Loucy (cell line): ENCODE results near the gene GLYR1.

Experiments
- H2AFZ ChIP-seq: fragments of 200-600 bp; sonication (generic); 2 replicates; pipeline ENCODE4 v1.6.0; 2016; ENCODE audit warnings: antibody characterized with exemption, mild to moderate bottlenecking, low read length, moderate library complexity
- H3F3A ChIP-seq: fragments of 200-600 bp; 2 replicates; pipeline ENCODE4 v1.6.0; 2016; ENCODE audit warnings: antibody characterized with exemption, low read depth, mild to moderate bottlenecking
- H3K27me3 ChIP-seq: fragments of 200-600 bp; sonication (generic); 2 replicates; pipeline ENCODE4 v1.6.1; 2014; ENCODE audit warnings: low read length, mild to moderate bottlenecking; ENCODE audit not compliant: insufficient read depth, poor library complexity, severe bottlenecking
- H3K36me3 ChIP-seq: fragments of 200-600 bp; sonication (generic); 2 replicates; pipeline ENCODE4 v1.6.1; 2016; ENCODE audit warnings: low read length; ENCODE audit not compliant: insufficient read depth
- H3K4me1 ChIP-seq: fragments of 200-600 bp; sonication (generic); 2 replicates; pipeline ENCODE4 v1.5.1; 2014; ENCODE audit warnings: low read length, mild to moderate bottlenecking; ENCODE audit not compliant: insufficient read depth, poor library complexity, severe bottlenecking
- H3K4me2 ChIP-seq: fragments of 200-600 bp; sonication (generic); 2 replicates; pipeline ENCODE4 v1.6.0; 2014; ENCODE audit warnings: antibody characterized with exemption, low read length, low read depth, mild to moderate bottlenecking; ENCODE audit not compliant: poor library complexity, severe bottlenecking
- H3K4me3 ChIP-seq: fragments of 200-600 bp; sonication (generic); 2 replicates; pipeline ENCODE4 v1.5.1; 2014; ENCODE audit warnings: low read length, mild to moderate bottlenecking, mixed read lengths; ENCODE audit not compliant: poor library complexity, severe bottlenecking
- H3K79me2 ChIP-seq: fragments of 200-600 bp; sonication (generic); 2 replicates; pipeline ENCODE4 v1.6.1; 2014; ENCODE audit warnings: low read length; ENCODE audit not compliant: insufficient read depth
- H3K9ac ChIP-seq: fragments of 200-600 bp; sonication (generic); 2 replicates; pipeline ENCODE4 v1.6.0; 2014; ENCODE audit warnings: mild to moderate bottlenecking, low read depth, low read length, moderate library complexity; ENCODE audit not compliant: poor library complexity, severe bottlenecking
- H3K9me2 ChIP-seq: fragments of 200-600 bp; sonication (generic); replicated peaks from 2 replicates; pipeline ENCODE4 v1.6.1; 2016; ENCODE audit warnings: low read depth, low read length, mixed read lengths
- H3K9me3 ChIP-seq: fragments of 200-600 bp; sonication (generic); 2 replicates; pipeline ENCODE4 v1.6.1; 2014; ENCODE audit warnings: mild to moderate bottlenecking, antibody characterized with exemption, low read length, low read depth; ENCODE audit not compliant: insufficient read depth
- H4K20me1 ChIP-seq: fragments of 200-600 bp; sonication (generic); 2 replicates; pipeline ENCODE4 v1.6.0; 2014; ENCODE audit warnings: antibody characterized with exemption, low read length, mild to moderate bottlenecking; ENCODE audit not compliant: insufficient read depth, poor library complexity, severe bottlenecking
- CTCF ChIP-seq: fragments of 200-600 bp; sonication (generic); conservative IDR thresholded peaks from 2 replicates; pipeline ENCODE4 v1.5.1; 2014; ENCODE audit warnings: mild to moderate bottlenecking, antibody characterized with exemption, low read length
- EZH2phosphoT487 ChIP-seq: fragments of 200-600 bp; IDR thresholded peaks from 2 replicates; pipeline ENCODE4 v1.6.1; 2018; ENCODE audit warnings: antibody characterized with exemption, mild to moderate bottlenecking, moderate library complexity, borderline replicate concordance

The GLYR1 gene

GRCh38 chr16:4869147-4869805 is 22.2 kb upstream of the GLYR1 start:
- no peaks in the 10 kb centered on the region for H4K20me1 ChIP-seq
- H3K9me3 ChIP-seq, result no peaks in the 10 kb centered on the region
- H3K27me3 ChIP-seq, result no peaks in the 10 kb centered on the region
- no peak overlapping the region for H3K4me3 ChIP-seq
- peaks cover 47% of the 10 kb centered on the region; the same call in 1 of the 2 replicates for H3K36me3 ChIP-seq
- peaks cover 8% of the 10 kb centered on the region; the same call in 1 of the 2 replicates for H3K79me2 ChIP-seq
- H3K4me1 ChIP-seq, result no peaks in the 10 kb centered on the region
- no peaks in the 10 kb centered on the region for H3F3A ChIP-seq
- H3K9me2 ChIP-seq, result no peaks in the 10 kb centered on the region
- H2AFZ ChIP-seq, result no peak overlapping the region
- no peak overlapping the region for H3K4me2 ChIP-seq
- H3K9ac ChIP-seq, result no peak overlapping the region
- no peak for TF ChIP-seq CTCF
- TF ChIP-seq EZH2phosphoT487, result no peak

GRCh38 chr16:4868535-4868934 is 21.4 kb upstream of the GLYR1 start:
- peaks cover 2% of the 10 kb centered on the region for H4K20me1 ChIP-seq
- H3K9me2 ChIP-seq, result no peaks in the 10 kb centered on the region
- no peak overlapping the region for H3K9ac ChIP-seq
- H3K27me3 ChIP-seq, result no peaks in the 10 kb centered on the region
- H3K4me3 ChIP-seq, result no peak overlapping the region
- peaks cover 39% of the 10 kb centered on the region; the same call in 1 of the 2 replicates for H3K36me3 ChIP-seq
- no peaks in the 10 kb centered on the region for H3K9me3 ChIP-seq
- H3K4me2 ChIP-seq, result no peak overlapping the region
- H2AFZ ChIP-seq, result no peak overlapping the region
- TF ChIP-seq CTCF, result no peak
- no peak for TF ChIP-seq EZH2phosphoT487
- H3K4me1 ChIP-seq, result no peaks in the 10 kb centered on the region
- H3K79me2 ChIP-seq, result peaks cover 11% of the 10 kb centered on the region; the same call in 1 of the 2 replicates
- H3F3A ChIP-seq, result no peaks in the 10 kb centered on the region

- H2AFZ ChIP-seq, result no peak overlapping the region
- no peaks in the 10 kb centered on the region for H3K27me3 ChIP-seq
- H3K4me3 ChIP-seq, result no peak overlapping the region
- H3K9me2 ChIP-seq, result no peaks in the 10 kb centered on the region
- H3F3A ChIP-seq, result no peaks in the 10 kb centered on the region
- peaks cover 34% of the 10 kb centered on the region; the same call in 1 of the 2 replicates for H3K36me3 ChIP-seq
- no peaks in the 10 kb centered on the region for H3K4me1 ChIP-seq
- H3K79me2 ChIP-seq, result peaks cover 14% of the 10 kb centered on the region; the same call in 1 of the 2 replicates
- H3K4me2 ChIP-seq, result no peak overlapping the region
- no peaks in the 10 kb centered on the region for H3K9me3 ChIP-seq
- TF ChIP-seq CTCF, result no peak
- no peak for TF ChIP-seq EZH2phosphoT487
- H3K9ac ChIP-seq, result no peak overlapping the region
- peaks cover 2% of the 10 kb centered on the region for H4K20me1 ChIP-seq
Observed at GRCh38 chr16:4868026-4868425, 20.9 kb upstream of the GLYR1 start.
